Ascending aorta (tissue), 2 donors: ENCODE data around the gene TMED8. TPM values are rescaled to one million over a fixed set of nuclear protein-coding genes. Genes with fewer than 3 reads are reported as not detected.

Experiments used
- DNase-seq, 2 donors: peaks; one replicate each; pipeline ENCODE4 v3.0.0-alpha.2; 2019; ENCODE audit warnings: low spot score in 2 of 2
- H3K27ac ChIP-seq, 2 donors: fragments of 200-600 bp; sonication (generic); one replicate each; pipeline ENCODE4 v1.5.1; 2016 to 2017; ENCODE audit warnings: mild to moderate bottlenecking in 1 of 2
- H3K27me3 ChIP-seq: fragments of 200-600 bp; sonication (generic); one replicate; pipeline ENCODE4 v1.5.1; 2017
- H3K36me3 ChIP-seq, 2 donors: fragments of 200-600 bp; sonication (generic); one replicate each; pipeline ENCODE4 v1.5.1; 2016
- H3K4me1 ChIP-seq, 2 donors: fragments of 200-600 bp; sonication (generic); one replicate each; pipeline ENCODE4 v1.5.1; 2016 to 2017; ENCODE audit warnings: mild to moderate bottlenecking in 1 of 2
- H3K4me3 ChIP-seq, 2 donors: fragments of 200-600 bp; sonication (generic); one replicate each; pipeline ENCODE4 v1.5.1; 2016 to 2017; ENCODE audit warnings: mild to moderate bottlenecking in 1 of 2
- H3K9me3 ChIP-seq, 2 donors: fragments of 200-600 bp; sonication (generic); one replicate each; pipeline ENCODE4 v1.5.1; 2016
- intact Hi-C: fragments of 100-400 bp; cut with DNase I; formaldehyde crosslinking; loops from one replicate; pipeline ENCODE4 v1.15.1; 2023
- total RNA-seq: library from RNA; depleted of rRNA; stranded (reverse); fragments of >200 nt; gene quantifications from one replicate; pipeline ENCODE4 v1.1.0, GENCODE V29; 2016
- TF ChIP-seq, protein P1 (sequence below), 3 experiments: fragments of 200-600 bp in 2 of 3; fragments of 450-650 bp in 1 of 3; sonication (generic) in 2 of 3; IDR thresholded peaks; one replicate each; pipeline ENCODE4 v1.5.1; 2016 to 2019; ENCODE audit warnings: antibody characterized with exemption in 3 of 3, mild to moderate bottlenecking in 1 of 3, moderate library complexity in 1 of 3

The TMED8 gene
- total RNA-seq, 1 donor from 2014 or later = 3.7 TPM

- peaks cover 28 to 62% of the 10 kb centered on the region in 2 donors for H3K36me3 ChIP-seq
- intact Hi-C loops = no loop called here
- no peaks in the 10 kb centered on the region for H3K9me3 ChIP-seq
- TF ChIP-seq, protein P1, sequence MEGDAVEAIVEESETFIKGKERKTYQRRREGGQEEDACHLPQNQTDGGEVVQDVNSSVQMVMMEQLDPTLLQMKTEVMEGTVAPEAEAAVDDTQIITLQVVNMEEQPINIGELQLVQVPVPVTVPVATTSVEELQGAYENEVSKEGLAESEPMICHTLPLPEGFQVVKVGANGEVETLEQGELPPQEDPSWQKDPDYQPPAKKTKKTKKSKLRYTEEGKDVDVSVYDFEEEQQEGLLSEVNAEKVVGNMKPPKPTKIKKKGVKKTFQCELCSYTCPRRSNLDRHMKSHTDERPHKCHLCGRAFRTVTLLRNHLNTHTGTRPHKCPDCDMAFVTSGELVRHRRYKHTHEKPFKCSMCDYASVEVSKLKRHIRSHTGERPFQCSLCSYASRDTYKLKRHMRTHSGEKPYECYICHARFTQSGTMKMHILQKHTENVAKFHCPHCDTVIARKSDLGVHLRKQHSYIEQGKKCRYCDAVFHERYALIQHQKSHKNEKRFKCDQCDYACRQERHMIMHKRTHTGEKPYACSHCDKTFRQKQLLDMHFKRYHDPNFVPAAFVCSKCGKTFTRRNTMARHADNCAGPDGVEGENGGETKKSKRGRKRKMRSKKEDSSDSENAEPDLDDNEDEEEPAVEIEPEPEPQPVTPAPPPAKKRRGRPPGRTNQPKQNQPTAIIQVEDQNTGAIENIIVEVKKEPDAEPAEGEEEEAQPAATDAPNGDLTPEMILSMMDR (IDR thresholded peaks at IDR 0.05) = no peak
- no peak overlapping the region for H3K4me3 ChIP-seq
- no peaks in the 10 kb centered on the region for H3K4me1 ChIP-seq
- H3K27me3 ChIP-seq = no peaks in the 10 kb centered on the region
- no peak for DNase-seq
- H3K27ac ChIP-seq = no peak overlapping the region
Observed at GRCh38 chr14:77296906-77297305, 80.0 kb downstream of the TMED8 start.

GRCh38 chr14:77296155-77296554 lies 80.7 kb downstream of the TMED8 start:
- no peak for DNase-seq
- intact Hi-C loops = no loop called here
- H3K27ac ChIP-seq = no peak overlapping the region
- H3K36me3 ChIP-seq = peaks cover 28 to 67% of the 10 kb centered on the region in 2 donors
- TF ChIP-seq, protein P1 (IDR thresholded peaks at IDR 0.05) = no peak
- H3K27me3 ChIP-seq = no peaks in the 10 kb centered on the region
- no peaks in the 10 kb centered on the region for H3K9me3 ChIP-seq
- no peaks in the 10 kb centered on the region for H3K4me1 ChIP-seq
- no peak overlapping the region for H3K4me3 ChIP-seq

- Histone ChIP-seq H3K27me3 (no peaks in the 10 kb centered on the region), H3K9me3 (no peaks in the 10 kb centered on the region), H3K4me1 (no peaks in the 10 kb centered on the region), H3K27ac (no peak overlapping the region), H3K4me3 (no peak overlapping the region), H3K36me3 (peaks cover 30 to 71% of the 10 kb centered on the region in 2 donors)
- TF ChIP-seq, protein P1 (IDR thresholded peaks at IDR 0.05) = no peak
- intact Hi-C loops = no loop called here
- DNase-seq = no peak
Observed at GRCh38 chr14:77290705-77291104, 86.2 kb downstream of the TMED8 start.

DNA sequence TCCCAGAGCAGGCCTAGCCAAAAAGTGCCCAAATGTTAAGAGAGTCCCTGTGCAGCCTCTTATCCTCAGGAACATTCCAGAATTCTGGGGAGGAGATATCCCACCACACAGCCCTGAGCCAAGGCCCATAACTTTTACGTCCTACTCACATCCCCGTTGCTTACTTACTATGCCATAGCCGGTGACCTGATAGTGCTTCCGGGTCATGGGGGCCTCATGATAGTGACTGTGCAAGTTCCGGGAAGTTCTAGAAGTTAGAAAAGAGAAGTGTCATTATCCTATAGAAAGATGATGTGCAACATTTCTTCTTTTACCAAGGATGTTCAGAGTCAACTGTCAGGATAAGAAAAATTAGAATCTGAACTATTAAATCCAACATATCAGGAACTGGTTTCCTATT lies 90.3 kb downstream of the TMED8 start:
- H3K4me3 ChIP-seq = no peak overlapping the region
- no peak for DNase-seq
- no peak overlapping the region for H3K27ac ChIP-seq
- H3K9me3 ChIP-seq = no peaks in the 10 kb centered on the region
- intact Hi-C loops = no loop called here
- TF ChIP-seq, protein P1 (IDR thresholded peaks at IDR 0.05) = no peak
- H3K36me3 ChIP-seq = peaks cover 51 to 88% of the 10 kb centered on the region in 2 donors
- no peaks in the 10 kb centered on the region for H3K27me3 ChIP-seq
- H3K4me1 ChIP-seq = no peaks in the 10 kb centered on the region

Other genes starting within 250 kb of the TMED8 start
- gene ZDHHC22, start 235.3 kb downstream of the TMED8 start, total RNA-seq = not detected
- 0.11 TPM for gene TMEM63C, start 195.3 kb downstream of the TMED8 start, total RNA-seq
- not detected for gene NGB, start 105.9 kb downstream of the TMED8 start, total RNA-seq
- 28.4 TPM for gene POMT2, start 56.2 kb downstream of the TMED8 start, total RNA-seq
- gene GSTZ1, start 56.1 kb downstream of the TMED8 start, total RNA-seq = 22.6 TPM
- gene SAMD15, start 285 bp upstream of the TMED8 start, total RNA-seq = not detected
- gene NOXRED1, start 46.4 kb upstream of the TMED8 start, total RNA-seq = not detected
- 2.8 TPM for gene VIPAS39, start 80.5 kb upstream of the TMED8 start, total RNA-seq
- gene AHSA1, start 81.0 kb upstream of the TMED8 start, total RNA-seq = 123 TPM
- not detected for gene ISM2, start 121.7 kb upstream of the TMED8 start, total RNA-seq
- 25.7 TPM for gene SPTLC2, start 239.5 kb upstream of the TMED8 start, total RNA-seq